Omental fat pad (tissue), 4 donors: Measurements from ENCODE around the gene SNX3. TPM values are rescaled to one million over a fixed set of nuclear protein-coding genes. Genes with fewer than 3 reads are reported as not detected.

ENCODE experiments used
- ATAC-seq: fragments of 150-250 bp; one replicate; pipeline ENCODE4 v1.9.1; 2016; ENCODE audit warnings: mild to moderate bottlenecking, moderate library complexity; ENCODE audit not compliant: low FRiP score
- DNase-seq: peaks from one replicate; pipeline ENCODE4 v3.0.0-alpha.2; 2019; ENCODE audit warnings: low spot score
- total RNA-seq, 4 donors: library from RNA; depleted of rRNA; stranded (reverse); fragments of >200 nt; gene quantifications; one replicate each; pipeline ENCODE4 v1.1.0, GENCODE V29; 2016
- TF ChIP-seq, protein P1 (sequence below), 3 donors: fragments of 450-650 bp; IDR thresholded peaks; one replicate each; pipeline ENCODE4 v1.5.1; 2016 to 2017; ENCODE audit warnings: antibody characterized with exemption in 3 of 3, mild to moderate bottlenecking in 3 of 3, moderate library complexity in 2 of 3

The SNX3 gene
- total RNA-seq, 4 donors from 2014 or later: 136 to 245 (median 202) TPM

GRCh38 chr6:108194503-108194902 lies 66.3 kb downstream of the SNX3 start:
- DNase-seq (no peak), ATAC-seq (no peak)
- TF ChIP-seq, protein P1, sequence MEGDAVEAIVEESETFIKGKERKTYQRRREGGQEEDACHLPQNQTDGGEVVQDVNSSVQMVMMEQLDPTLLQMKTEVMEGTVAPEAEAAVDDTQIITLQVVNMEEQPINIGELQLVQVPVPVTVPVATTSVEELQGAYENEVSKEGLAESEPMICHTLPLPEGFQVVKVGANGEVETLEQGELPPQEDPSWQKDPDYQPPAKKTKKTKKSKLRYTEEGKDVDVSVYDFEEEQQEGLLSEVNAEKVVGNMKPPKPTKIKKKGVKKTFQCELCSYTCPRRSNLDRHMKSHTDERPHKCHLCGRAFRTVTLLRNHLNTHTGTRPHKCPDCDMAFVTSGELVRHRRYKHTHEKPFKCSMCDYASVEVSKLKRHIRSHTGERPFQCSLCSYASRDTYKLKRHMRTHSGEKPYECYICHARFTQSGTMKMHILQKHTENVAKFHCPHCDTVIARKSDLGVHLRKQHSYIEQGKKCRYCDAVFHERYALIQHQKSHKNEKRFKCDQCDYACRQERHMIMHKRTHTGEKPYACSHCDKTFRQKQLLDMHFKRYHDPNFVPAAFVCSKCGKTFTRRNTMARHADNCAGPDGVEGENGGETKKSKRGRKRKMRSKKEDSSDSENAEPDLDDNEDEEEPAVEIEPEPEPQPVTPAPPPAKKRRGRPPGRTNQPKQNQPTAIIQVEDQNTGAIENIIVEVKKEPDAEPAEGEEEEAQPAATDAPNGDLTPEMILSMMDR (IDR thresholded peaks at IDR 0.05): no peak

DNA sequence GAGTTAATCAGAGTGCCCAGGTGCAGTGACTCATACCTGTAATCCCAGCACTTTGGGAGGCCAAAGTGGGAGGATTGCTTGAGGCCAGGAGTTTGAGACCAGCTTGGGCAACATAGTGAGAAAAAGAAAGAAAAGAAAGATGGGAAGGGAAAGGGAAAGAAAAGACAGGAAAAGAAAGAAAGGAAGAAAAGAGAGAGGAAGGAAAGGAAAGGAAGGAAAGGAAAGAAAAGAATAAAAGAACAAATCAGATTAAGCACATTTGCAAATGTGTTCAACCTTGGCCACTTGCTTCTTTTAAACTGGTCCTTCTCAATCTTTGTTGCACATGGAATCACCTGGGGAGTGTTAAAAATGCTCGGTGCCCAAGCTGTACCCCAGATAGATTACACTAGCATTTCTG lies 67.0 kb downstream of the SNX3 start:
- DNase-seq: no peak
- no peak for ATAC-seq
- TF ChIP-seq, protein P1 (IDR thresholded peaks at IDR 0.05): no peak

DNA sequence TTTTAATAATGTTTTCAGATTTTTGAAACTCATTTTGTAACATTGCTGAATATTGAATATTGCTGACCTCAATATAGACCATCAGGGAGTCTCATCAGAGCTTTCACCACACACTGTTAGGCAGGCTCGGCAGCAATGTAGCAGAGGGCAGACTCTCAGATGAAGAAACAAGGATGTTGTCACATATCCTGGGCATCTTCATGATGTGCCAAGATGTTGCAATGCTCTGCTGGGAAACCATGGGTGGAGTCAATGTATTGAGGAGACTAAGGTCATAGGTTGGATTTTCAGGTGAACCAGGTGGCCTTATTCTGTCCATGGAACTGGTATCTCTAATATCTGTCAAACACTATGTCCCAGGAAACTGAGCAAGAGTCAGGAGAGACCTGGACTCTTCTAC lies 67.7 kb downstream of the SNX3 start:
- TF ChIP-seq, protein P1 (IDR thresholded peaks at IDR 0.05): no peak
- DNase-seq (no peak), ATAC-seq (no peak)

DNA sequence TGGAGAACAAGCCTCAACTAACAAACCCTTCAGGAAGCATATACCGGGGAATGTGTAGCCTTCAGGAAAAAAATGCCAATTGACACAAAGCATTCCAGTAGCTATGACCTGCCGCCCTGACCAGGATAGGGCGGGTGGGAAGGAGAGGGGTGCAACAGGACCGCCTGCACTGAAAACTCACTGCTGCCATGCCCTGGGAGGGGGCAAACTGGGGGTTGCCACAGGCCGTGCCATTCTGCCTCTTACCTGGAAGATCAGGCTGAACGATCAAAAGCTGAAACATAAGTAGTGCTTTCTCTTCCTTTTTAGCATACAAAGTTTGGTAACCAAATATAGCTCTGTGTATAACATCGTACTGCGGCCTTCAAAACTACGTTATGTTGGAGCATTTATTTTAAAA lies 73.3 kb downstream of the SNX3 start:
- TF ChIP-seq, protein P1 (IDR thresholded peaks at IDR 0.05): no peak
- DNase-seq: no peak
- no peak for ATAC-seq

GRCh38 chr6:108186226-108186625 lies 74.6 kb downstream of the SNX3 start:
- ATAC-seq: no peak
- TF ChIP-seq, protein P1 (IDR thresholded peaks at IDR 0.05): no peak
- DNase-seq: no peak

DNA sequence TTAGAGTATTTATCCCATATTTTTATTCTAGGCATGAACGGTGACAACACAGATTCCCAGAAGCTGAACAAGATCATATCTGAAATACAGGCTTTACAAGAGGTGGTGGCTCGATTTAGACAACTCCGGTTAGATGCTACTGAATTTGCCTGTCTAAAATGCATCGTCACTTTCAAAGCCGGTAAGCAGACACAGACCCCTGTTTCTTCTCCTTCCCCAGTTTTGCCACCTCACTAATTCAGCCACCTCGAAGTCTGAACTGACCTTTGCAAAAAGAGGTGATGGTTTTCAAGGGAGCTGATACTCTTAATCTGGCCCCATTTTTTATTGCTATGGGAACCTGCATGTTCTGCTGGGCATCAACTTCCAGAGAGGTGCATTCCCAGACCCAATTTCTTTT lies 80.1 kb downstream of the SNX3 start:
- ATAC-seq (no peak), DNase-seq (no peak)
- TF ChIP-seq, protein P1 (IDR thresholded peaks at IDR 0.05): no peak

- DNase-seq (no peak), ATAC-seq (no peak)
- TF ChIP-seq, protein P1 (IDR thresholded peaks at IDR 0.05): no peak
These were observed 80.6 kb downstream of the SNX3 start for GRCh38 chr6:108180266-108180665.
